SU-DHL-6 (cell line): ENCODE measurements around the gene ATOSB.

ENCODE experiments used
- H2AFZ ChIP-seq: fragments of 200-600 bp; sonication (generic); 2 replicates; pipeline ENCODE4 v1.6.1; 2014; ENCODE audit warnings: low read depth, mild to moderate bottlenecking, moderate library complexity, mixed read lengths, antibody characterized with exemption, low read length; ENCODE audit not compliant: severe bottlenecking
- H3F3A ChIP-seq: fragments of 200-600 bp; shearing (Covaris generic); 2 replicates; pipeline ENCODE4 v1.6.0; 2016; ENCODE audit warnings: antibody characterized with exemption, mild to moderate bottlenecking; ENCODE audit not compliant: insufficient read depth
- H3K27ac ChIP-seq: fragments of 200-600 bp; sonication (generic); 2 replicates; pipeline ENCODE4 v1.5.1; 2016; ENCODE audit warnings: low read depth, mild to moderate bottlenecking, low read length, moderate library complexity, mixed read lengths
- H3K27me3 ChIP-seq: fragments of 200-600 bp; sonication (generic), shearing (Covaris generic); 2 replicates; pipeline ENCODE4 v1.6.0; 2014; ENCODE audit warnings: mild to moderate bottlenecking, low read length
- H3K36me3 ChIP-seq: fragments of 200-600 bp; sonication (generic); 2 replicates; pipeline ENCODE4 v1.6.1; 2014; ENCODE audit warnings: mild to moderate bottlenecking, low read length, mixed read lengths
- H3K4me2 ChIP-seq: fragments of 300-600, 200-600 bp; shearing (Covaris generic), sonication (generic); 2 replicates; pipeline ENCODE4 v1.6.0; 2014; ENCODE audit warnings: low read length, low read depth, mild to moderate bottlenecking; ENCODE audit not compliant: poor library complexity, severe bottlenecking
- H3K4me3 ChIP-seq: fragments of 200-600 bp; sonication (generic); 2 replicates; pipeline ENCODE4 v1.5.1; 2014; ENCODE audit warnings: antibody characterized with exemption, low read length, mild to moderate bottlenecking, mixed read lengths; ENCODE audit not compliant: insufficient read depth, poor library complexity, severe bottlenecking
- H3K79me2 ChIP-seq: fragments of 200-600 bp; sonication (generic); 2 replicates; pipeline ENCODE4 v1.6.1; 2014; ENCODE audit warnings: mild to moderate bottlenecking, low read length, moderate library complexity; ENCODE audit not compliant: insufficient read depth
- H3K9ac ChIP-seq: fragments of 200-600 bp; sonication (generic); 2 replicates; pipeline ENCODE4 v1.7.0; 2014; ENCODE audit warnings: mild to moderate bottlenecking, low read length
- H3K9me2 ChIP-seq: fragments of 200-600 bp; sonication (generic); replicated peaks from 2 replicates; pipeline ENCODE4 v1.6.1; 2014; ENCODE audit warnings: low read length; ENCODE audit not compliant: insufficient read depth
- H3K9me3 ChIP-seq: fragments of 200-600 bp; sonication (generic); 2 replicates; pipeline ENCODE4 v1.6.1; 2014; ENCODE audit warnings: low read length, mixed read lengths; ENCODE audit not compliant: insufficient read depth
- H4K20me1 ChIP-seq: fragments of 200-600 bp; sonication (generic); 2 replicates; pipeline ENCODE4 v1.6.1; 2014; ENCODE audit warnings: low read depth, mild to moderate bottlenecking, antibody characterized with exemption, low read length, moderate library complexity, mixed read lengths
- EZH2phosphoT487 ChIP-seq: fragments of 200-600 bp; sonication (generic), shearing (Covaris generic); conservative IDR thresholded peaks from 2 replicates; pipeline ENCODE4 v1.6.1; 2018; ENCODE audit warnings: mild to moderate bottlenecking, antibody characterized with exemption, low read length, moderate library complexity, mixed read lengths
- TF ChIP-seq, protein P1 (sequence below): fragments of 200-600 bp; sonication (generic); IDR thresholded peaks from one replicate; pipeline ENCODE4 v1.5.1; 2017; ENCODE audit warnings: antibody characterized with exemption, mild to moderate bottlenecking, low read length, moderate library complexity; ENCODE audit not compliant: insufficient read depth, poor library complexity, severe bottlenecking

Gene ATOSB

DNA sequence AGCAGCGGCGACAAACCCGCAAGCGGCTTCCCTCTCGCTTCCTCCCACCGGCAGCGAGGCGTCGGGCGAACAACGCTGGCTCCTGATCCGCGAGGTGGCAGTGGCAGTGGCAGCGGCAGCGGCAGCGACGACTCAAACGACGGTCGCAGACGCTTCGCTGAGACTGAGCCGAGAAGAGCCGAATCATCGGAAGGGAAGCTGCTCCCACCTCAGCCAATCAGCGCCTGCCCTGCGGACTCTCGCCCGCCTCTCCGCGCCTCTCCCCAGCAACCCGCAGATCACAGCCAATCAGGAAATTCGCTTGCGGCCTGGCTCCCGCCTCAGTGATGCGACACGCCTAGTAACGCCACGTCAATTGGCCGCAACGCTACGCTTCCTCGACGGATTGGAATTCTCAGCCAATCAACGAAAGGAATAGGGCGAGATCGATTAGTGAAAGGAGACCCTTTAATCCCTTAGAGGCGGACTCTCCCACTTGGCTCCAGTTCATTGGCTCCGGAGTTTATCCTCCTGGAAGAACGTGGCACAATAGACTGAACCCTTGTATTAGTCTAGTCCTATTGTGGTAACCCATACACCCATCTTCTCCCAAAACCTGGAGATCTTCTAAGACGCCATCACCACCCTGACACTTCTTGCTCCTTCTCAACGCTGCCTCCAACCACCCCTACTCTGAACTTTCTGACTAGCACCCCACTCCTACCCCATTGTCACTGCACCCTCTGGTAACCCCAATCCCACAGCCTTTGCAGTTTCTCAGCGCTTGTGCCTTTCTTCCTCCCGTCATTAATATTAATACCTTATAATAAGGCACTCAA lies 43.0 kb downstream of the ATOSB start, which contains the start of gene VCP:
Gene VCP (minus strand): TSS at position 165 of the 818 bp plus-strand sequence. CDS start 272 bp downstream, outside the sequence.
- Histone ChIP-seq H3K9me2 (no peaks in the 10 kb centered on the region), H3K36me3 (peaks cover 7% of the 10 kb centered on the region; the same call in 1 of the 2 replicates), H4K20me1 (peaks cover 35% of the 10 kb centered on the region), H3K27me3 (no peaks in the 10 kb centered on the region), H3F3A (peaks cover 20% of the 10 kb centered on the region), H3K79me2 (peaks cover 46% of the 10 kb centered on the region), H3K9ac (peak within 1 kb of the TSS; percentile 92), H2AFZ (peak within 1 kb of the TSS; percentile 36), H3K9me3 (no peaks in the 10 kb centered on the region), H3K27ac (peak within 1 kb of the TSS; percentile 93), H3K4me2 (peak within 1 kb of the TSS; percentile 93), H3K4me3 (peak within 1 kb of the TSS; percentile 96)
- no peak for TF ChIP-seq EZH2phosphoT487
- TF ChIP-seq, protein P1, sequence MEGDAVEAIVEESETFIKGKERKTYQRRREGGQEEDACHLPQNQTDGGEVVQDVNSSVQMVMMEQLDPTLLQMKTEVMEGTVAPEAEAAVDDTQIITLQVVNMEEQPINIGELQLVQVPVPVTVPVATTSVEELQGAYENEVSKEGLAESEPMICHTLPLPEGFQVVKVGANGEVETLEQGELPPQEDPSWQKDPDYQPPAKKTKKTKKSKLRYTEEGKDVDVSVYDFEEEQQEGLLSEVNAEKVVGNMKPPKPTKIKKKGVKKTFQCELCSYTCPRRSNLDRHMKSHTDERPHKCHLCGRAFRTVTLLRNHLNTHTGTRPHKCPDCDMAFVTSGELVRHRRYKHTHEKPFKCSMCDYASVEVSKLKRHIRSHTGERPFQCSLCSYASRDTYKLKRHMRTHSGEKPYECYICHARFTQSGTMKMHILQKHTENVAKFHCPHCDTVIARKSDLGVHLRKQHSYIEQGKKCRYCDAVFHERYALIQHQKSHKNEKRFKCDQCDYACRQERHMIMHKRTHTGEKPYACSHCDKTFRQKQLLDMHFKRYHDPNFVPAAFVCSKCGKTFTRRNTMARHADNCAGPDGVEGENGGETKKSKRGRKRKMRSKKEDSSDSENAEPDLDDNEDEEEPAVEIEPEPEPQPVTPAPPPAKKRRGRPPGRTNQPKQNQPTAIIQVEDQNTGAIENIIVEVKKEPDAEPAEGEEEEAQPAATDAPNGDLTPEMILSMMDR, result no peak

DNA sequence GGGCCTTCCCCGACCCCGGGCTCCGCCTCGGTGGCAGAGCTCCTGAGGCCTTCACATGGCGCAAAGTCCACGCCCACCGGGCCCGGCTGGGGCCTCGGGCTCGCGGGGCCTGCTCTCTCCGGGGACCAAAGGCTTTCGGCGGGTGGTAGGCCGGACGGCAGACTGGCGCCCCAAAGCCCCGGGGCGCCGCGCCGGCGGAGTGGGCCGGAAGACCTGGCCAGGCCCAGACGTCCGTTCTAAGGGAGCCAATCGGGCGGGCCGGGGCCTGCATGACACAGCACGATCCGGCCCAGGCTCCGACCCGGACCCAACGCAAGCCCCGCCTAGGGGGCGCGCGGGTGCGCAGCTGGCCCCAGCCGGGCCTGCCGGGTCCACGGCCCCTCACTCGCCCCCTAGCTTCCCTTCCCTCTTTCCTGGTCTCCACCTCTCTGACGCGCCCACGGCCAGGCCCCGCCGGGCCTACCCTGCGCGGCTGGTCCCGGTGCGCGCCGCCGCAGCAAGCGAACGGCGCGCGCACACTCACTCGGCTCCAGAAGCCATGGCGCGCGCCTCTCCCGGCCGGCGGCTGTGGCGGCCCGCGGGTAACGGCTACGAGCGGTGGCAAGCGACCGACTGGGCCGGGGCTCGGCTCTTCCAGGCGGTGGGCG lies 43.7 kb downstream of the ATOSB start:
- Histone ChIP-seq H3F3A (peaks cover 20% of the 10 kb centered on the region), H3K9me3 (no peaks in the 10 kb centered on the region), H4K20me1 (peaks cover 42% of the 10 kb centered on the region), H3K9ac (peak overlapping the region; percentile 92), H3K9me2 (no peaks in the 10 kb centered on the region), H3K27ac (peak overlapping the region; percentile 93), H3K4me3 (peak overlapping the region; percentile 96), H3K79me2 (peaks cover 49% of the 10 kb centered on the region), H3K4me2 (peak overlapping the region; percentile 93), H2AFZ (peak overlapping the region; percentile 11), H3K27me3 (no peaks in the 10 kb centered on the region), H3K36me3 (peaks cover 13% of the 10 kb centered on the region; the same call in 1 of the 2 replicates)
- no peak for TF ChIP-seq EZH2phosphoT487
- TF ChIP-seq, protein P1, result peak; percentile 54

DNA sequence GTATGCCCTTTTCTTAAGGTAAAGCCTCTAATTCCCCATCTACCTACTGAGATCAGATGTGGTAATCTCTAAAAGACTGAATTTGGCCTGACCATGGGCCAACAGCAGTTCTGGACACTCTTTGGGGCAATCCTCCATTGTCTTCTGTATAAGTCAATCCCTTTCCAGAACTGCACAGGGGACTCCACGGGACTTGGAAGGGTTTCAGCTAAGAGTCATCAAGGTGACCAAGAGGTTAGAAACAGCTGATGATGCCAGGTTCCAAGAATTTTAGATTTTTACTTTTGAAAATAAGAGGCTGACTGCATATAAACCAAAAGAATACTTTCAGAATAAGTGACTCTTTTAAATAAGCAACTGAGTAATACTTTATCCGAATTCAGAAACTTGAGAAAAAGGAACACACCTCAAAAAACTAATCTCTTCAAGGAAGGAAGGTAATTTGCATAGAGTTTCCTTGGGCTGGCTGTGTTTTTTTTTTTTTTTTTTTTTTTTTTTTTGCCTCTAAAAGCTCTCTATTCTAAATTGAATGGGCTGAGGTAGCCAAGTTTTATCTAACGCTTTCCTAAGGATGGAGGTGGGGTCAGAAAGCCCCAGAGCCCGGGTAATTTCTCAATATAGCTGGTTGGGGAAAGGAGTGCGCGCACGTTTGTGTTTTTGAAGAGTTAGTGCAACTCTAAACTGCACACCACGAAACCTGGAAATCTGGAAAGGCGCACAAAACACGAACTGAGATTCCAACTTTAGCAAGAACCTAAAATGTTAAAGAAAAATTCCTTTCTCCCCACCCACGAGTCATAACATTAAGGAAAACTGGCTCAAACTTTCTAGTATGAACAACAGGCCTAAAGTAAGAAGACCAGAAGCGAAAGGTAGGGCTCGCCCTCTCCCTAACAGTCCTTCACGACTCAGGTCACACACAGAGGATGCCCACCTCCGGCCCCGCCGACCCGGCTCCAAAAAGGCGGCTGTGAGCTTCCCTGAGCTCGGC lies 44.5 kb downstream of the ATOSB start:
- Histone ChIP-seq H3K4me2 (peak overlapping the region; percentile 93), H3K36me3 (peaks cover 19% of the 10 kb centered on the region; the same call in 1 of the 2 replicates), H3K27me3 (no peaks in the 10 kb centered on the region), H3K4me3 (peak overlapping the region; percentile 96), H3K9me2 (no peaks in the 10 kb centered on the region), H4K20me1 (peaks cover 44% of the 10 kb centered on the region), H3K27ac (peak overlapping the region; percentile 93), H2AFZ (no peak overlapping the region), H3F3A (peaks cover 20% of the 10 kb centered on the region), H3K79me2 (peaks cover 54% of the 10 kb centered on the region), H3K9ac (peak overlapping the region; percentile 92), H3K9me3 (no peaks in the 10 kb centered on the region)
- TF ChIP-seq, protein P1, result no peak
- no peak for TF ChIP-seq EZH2phosphoT487
